Testis (tissue), 3 donors: Measurements from ENCODE around the gene SLC39A9. TPM values are rescaled to one million over a fixed set of nuclear protein-coding genes. Genes with fewer than 3 reads are reported as not detected.
"Not testable (repeated sequence)": the region's sequence is repeated elsewhere in the genome, so short reads cannot be mapped to it uniquely, and the experiment has no call there.

Experiments used
- DNase-seq: peaks from one replicate; pipeline ENCODE4 v3.0.0-alpha.2; 2019
- H3K27ac ChIP-seq, 2 donors: fragments of 200-600 bp; sonication (generic); one replicate each; pipeline ENCODE4 v1.5.1; 2019
- H3K27me3 ChIP-seq: fragments of 200-600 bp; sonication (generic); one replicate; pipeline ENCODE4 v1.5.1; 2019
- H3K36me3 ChIP-seq: fragments of 200-600 bp; sonication (generic); one replicate; pipeline ENCODE4 v1.5.1; 2017; ENCODE audit warnings: low read depth; ENCODE audit errors: missing control alignments
- H3K4me1 ChIP-seq: fragments of 200-600 bp; sonication (generic); one replicate; pipeline ENCODE4 v1.5.1; 2019
- H3K4me3 ChIP-seq, 2 donors: fragments of 200-600 bp; sonication (generic); one replicate each; pipeline ENCODE4 v1.5.1; 2017 to 2019
- H3K9me3 ChIP-seq: fragments of 200-600 bp; sonication (generic); one replicate; pipeline ENCODE4 v1.5.1; 2017
- CTCF ChIP-seq, 3 experiments: fragments of 450-650 bp in 2 of 3; fragments of 200-600 bp in 1 of 3; sonication (generic) in 1 of 3; IDR thresholded peaks; one replicate each; pipeline ENCODE4 v1.5.1; 2016 to 2019; ENCODE audit warnings: antibody characterized with exemption in 3 of 3, mild to moderate bottlenecking in 2 of 3, moderate library complexity in 1 of 3
- POLR2A ChIP-seq: fragments of 450-650 bp; IDR thresholded peaks from one replicate; pipeline ENCODE4 v1.6.1; 2017; ENCODE audit warnings: antibody characterized with exemption, mild to moderate bottlenecking, moderate library complexity
- WGBS, 2 donors: methylation state at CpG; one replicate each; pipeline ENCODE4 v1.1.5; 2018; 5-methylcytosine and 5-hydroxymethylcytosine counted together
- intact Hi-C: fragments of 100-400 bp; cut with DNase I; formaldehyde crosslinking; loops from one replicate; pipeline ENCODE4 v1.15.1; 2023; ENCODE audit warnings: low total_unique reads
- polyA plus RNA-seq: library from polyadenylated mRNA; stranded (reverse); fragments of 350-450 nt; fragmentation: Illumina TruSeq; extraction: RNeasy Lipid Tissue Mini Kit (QIAGEN cat#74804); gene quantifications from one replicate; pipeline ENCODE4 v1.2.3, GENCODE V29; 2014; ENCODE audit warnings: low read depth, low replicate concordance; ENCODE audit not compliant: insufficient read depth
- total RNA-seq, 2 donors: library from RNA; depleted of rRNA; stranded (reverse); fragments of >200 nt; gene quantifications; one replicate each; pipeline ENCODE4 v1.2.3, GENCODE V29; 2016

The SLC39A9 gene
- total and polyA plus RNA-seq, 3 donors from 2014 or later: 38.0 to 73.3 (median 59.9) TPM

GRCh38 chr14:69404883-69405282, 6.4 kb downstream of the SLC39A9 start:
- Histone ChIP-seq H3K27ac (no peak overlapping the region), H3K27me3 (no peaks in the 10 kb centered on the region), H3K36me3 (no peaks in the 10 kb centered on the region), H3K4me1 (peaks cover 15% of the 10 kb centered on the region), H3K4me3 (no peak overlapping the region), H3K9me3 (no peaks in the 10 kb centered on the region)
- DNase-seq: no peak
- no peak for TF ChIP-seq POLR2A
- no peak for TF ChIP-seq CTCF (IDR thresholded peaks at IDR 0.05)
- 77 to 86% methylated on average over 5 of the region's 5 CpGs for WGBS, 2 donors
- intact Hi-C loops: no loop called here

GRCh38 chr14:69405762-69406161, 7.3 kb downstream of the SLC39A9 start:
- H3K27me3 ChIP-seq: no peaks in the 10 kb centered on the region

GRCh38 chr14:69408331-69408960, 10.0 kb downstream of the SLC39A9 start:
- no peaks in the 10 kb centered on the region for H3K27me3 ChIP-seq
- intact Hi-C loops: no loop called here
- DNase-seq: no peak

More at GRCh38 chr14:69405762-69406161, 7.3 kb downstream of the SLC39A9 start:
- no peak for DNase-seq
- H3K36me3 ChIP-seq: no peaks in the 10 kb centered on the region
- no peak for TF ChIP-seq POLR2A
- no peak for TF ChIP-seq CTCF (IDR thresholded peaks at IDR 0.05)
- peaks cover 8% of the 10 kb centered on the region for H3K4me1 ChIP-seq
- no peaks in the 10 kb centered on the region for H3K9me3 ChIP-seq
- no peak overlapping the region for H3K27ac ChIP-seq
- intact Hi-C loops: no loop called here
- no peak overlapping the region for H3K4me3 ChIP-seq

GRCh38 chr14:69413483-69413882, 15.0 kb downstream of the SLC39A9 start:
- no peak for DNase-seq
- WGBS, 2 donors: 89 to 90% methylated on average over 2 of the region's 2 CpGs

More at GRCh38 chr14:69408331-69408960, 10.0 kb downstream of the SLC39A9 start:
- Histone ChIP-seq H3K27ac (no peak overlapping the region), H3K4me3 (no peak overlapping the region), H3K36me3 (no peaks in the 10 kb centered on the region), H3K4me1 (no peaks in the 10 kb centered on the region), H3K9me3 (no peaks in the 10 kb centered on the region)
- TF ChIP-seq POLR2A: no peak
- TF ChIP-seq CTCF (IDR thresholded peaks at IDR 0.05): no peak
- WGBS, 2 donors: 61 to 66% methylated on average over 2 of the region's 2 CpGs

GRCh38 chr14:69416087-69416486, 17.6 kb downstream of the SLC39A9 start:
- intact Hi-C loops, H3K27ac ChIP-seq, H3K4me3 ChIP-seq, DNase-seq, H3K27me3 ChIP-seq, H3K36me3 ChIP-seq, H3K9me3 ChIP-seq, H3K4me1 ChIP-seq: not testable (repeated sequence)
- WGBS, 2 donors: 96 to 97% methylated on average over 4 of the region's 4 CpGs

More at GRCh38 chr14:69413483-69413882, 15.0 kb downstream of the SLC39A9 start:
- Histone ChIP-seq H3K4me3 (no peak overlapping the region), H3K36me3 (no peaks in the 10 kb centered on the region), H3K4me1 (no peaks in the 10 kb centered on the region), H3K27ac (no peak overlapping the region), H3K27me3 (no peaks in the 10 kb centered on the region), H3K9me3 (no peaks in the 10 kb centered on the region)
- TF ChIP-seq POLR2A (no peak), CTCF (IDR thresholded peaks at IDR 0.05) (no peak)
- intact Hi-C loops: no loop called here
